BE2C (cell line): Measurements from ENCODE around the gene HPGDS.
"Not testable (repeated sequence)": the region's sequence is repeated elsewhere in the genome, so short reads cannot be mapped to it uniquely, and the experiment has no call there.

Source experiments
- DNase-seq: peaks from one replicate; pipeline ENCODE4 v3.0.0-alpha.2; 2020
- H3K27me3 ChIP-seq: fragments of 250-450 bp; sonication (Bioruptor Pico); 2 replicates; pipeline ENCODE4 v1.5.1; 2020; ENCODE audit warnings: mild to moderate bottlenecking
- H3K36me3 ChIP-seq: fragments of 250-450 bp; sonication (Bioruptor Pico); 2 replicates; pipeline ENCODE4 v1.5.1; 2020; ENCODE audit warnings: mild to moderate bottlenecking
- H3K4me1 ChIP-seq: fragments of 250-450 bp; sonication (Bioruptor Pico); 2 replicates; pipeline ENCODE4 v1.5.1; 2020
- H3K4me3 ChIP-seq: 2 replicates; pipeline ENCODE4 v1.5.1; 2011; ENCODE audit warnings: low read depth, low read length
- H3K9me3 ChIP-seq: fragments of 250-450 bp; sonication (Bioruptor Pico); 2 replicates; pipeline ENCODE4 v1.5.1; 2020
- TF ChIP-seq, protein P1 (sequence below): IDR thresholded peaks from 2 replicates; pipeline ENCODE4 v1.5.1; 2012; ENCODE audit warnings: mild to moderate bottlenecking, low read depth, low read length

Gene HPGDS

DNA sequence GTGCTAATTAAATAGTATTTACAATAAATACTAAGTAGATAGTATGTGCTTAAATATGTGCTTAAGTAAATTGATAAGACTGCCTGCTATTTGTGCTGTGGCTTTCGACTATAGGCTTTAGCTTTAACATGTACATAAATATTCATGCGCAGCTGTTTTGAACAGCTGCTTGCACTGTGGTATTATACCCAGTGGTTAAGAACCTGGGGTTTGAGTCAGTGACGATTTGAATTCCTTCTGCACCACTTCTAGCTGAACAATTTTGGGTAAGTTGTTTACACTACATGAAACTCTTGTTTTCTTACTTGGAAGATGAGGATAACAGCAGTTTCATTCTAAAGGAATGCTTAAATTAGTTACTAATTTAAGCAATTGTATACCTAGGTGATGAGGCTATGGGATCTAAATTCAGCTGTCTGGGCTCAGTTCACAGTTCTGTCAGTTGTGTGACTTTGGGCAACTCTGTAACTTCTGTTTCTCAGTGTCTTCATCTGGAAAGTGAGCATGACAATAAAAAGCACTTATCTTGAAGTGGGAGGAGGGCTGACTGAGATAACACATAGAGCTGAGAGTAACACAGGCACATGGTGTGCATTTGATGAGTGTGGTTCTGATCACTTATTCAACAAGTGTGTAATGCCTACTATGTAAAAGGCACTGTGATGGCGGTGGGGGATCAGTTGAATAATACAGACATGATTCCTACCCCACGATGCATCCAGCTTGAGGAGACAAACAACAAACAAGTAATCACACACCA lies 37.0 kb downstream of the HPGDS start:
- no peaks in the 10 kb centered on the region for H3K36me3 ChIP-seq
- H3K4me3 ChIP-seq, result no peak overlapping the region
- no peaks in the 10 kb centered on the region for H3K27me3 ChIP-seq
- DNase-seq, result no peak
- TF ChIP-seq, protein P1, sequence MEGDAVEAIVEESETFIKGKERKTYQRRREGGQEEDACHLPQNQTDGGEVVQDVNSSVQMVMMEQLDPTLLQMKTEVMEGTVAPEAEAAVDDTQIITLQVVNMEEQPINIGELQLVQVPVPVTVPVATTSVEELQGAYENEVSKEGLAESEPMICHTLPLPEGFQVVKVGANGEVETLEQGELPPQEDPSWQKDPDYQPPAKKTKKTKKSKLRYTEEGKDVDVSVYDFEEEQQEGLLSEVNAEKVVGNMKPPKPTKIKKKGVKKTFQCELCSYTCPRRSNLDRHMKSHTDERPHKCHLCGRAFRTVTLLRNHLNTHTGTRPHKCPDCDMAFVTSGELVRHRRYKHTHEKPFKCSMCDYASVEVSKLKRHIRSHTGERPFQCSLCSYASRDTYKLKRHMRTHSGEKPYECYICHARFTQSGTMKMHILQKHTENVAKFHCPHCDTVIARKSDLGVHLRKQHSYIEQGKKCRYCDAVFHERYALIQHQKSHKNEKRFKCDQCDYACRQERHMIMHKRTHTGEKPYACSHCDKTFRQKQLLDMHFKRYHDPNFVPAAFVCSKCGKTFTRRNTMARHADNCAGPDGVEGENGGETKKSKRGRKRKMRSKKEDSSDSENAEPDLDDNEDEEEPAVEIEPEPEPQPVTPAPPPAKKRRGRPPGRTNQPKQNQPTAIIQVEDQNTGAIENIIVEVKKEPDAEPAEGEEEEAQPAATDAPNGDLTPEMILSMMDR, result no peak
- H3K4me1 ChIP-seq, result peaks cover 24% of the 10 kb centered on the region
- no peaks in the 10 kb centered on the region; the same call in 1 of the 2 replicates for H3K9me3 ChIP-seq

GRCh38 chr4:94304365-94304971 lies 38.2 kb downstream of the HPGDS start:
- Histone ChIP-seq H3K9me3 (no peaks in the 10 kb centered on the region; the same call in 1 of the 2 replicates), H3K4me3 (no peak overlapping the region), H3K4me1 (peaks cover 24% of the 10 kb centered on the region), H3K27me3 (no peaks in the 10 kb centered on the region), H3K36me3 (no peaks in the 10 kb centered on the region)
- TF ChIP-seq, protein P1, result peak; percentile 83
- peak; percentile 39 for DNase-seq

- H3K36me3 ChIP-seq, result no peaks in the 10 kb centered on the region
- H3K9me3 ChIP-seq, result no peaks in the 10 kb centered on the region; the same call in 1 of the 2 replicates
- no peaks in the 10 kb centered on the region for H3K27me3 ChIP-seq
- DNase-seq, result no peak
- TF ChIP-seq, protein P1, result no peak
- peaks cover 27% of the 10 kb centered on the region for H3K4me1 ChIP-seq
- no peak overlapping the region for H3K4me3 ChIP-seq
Measured at GRCh38 chr4:94302191-94302590, 40.4 kb downstream of the HPGDS start.

DNA sequence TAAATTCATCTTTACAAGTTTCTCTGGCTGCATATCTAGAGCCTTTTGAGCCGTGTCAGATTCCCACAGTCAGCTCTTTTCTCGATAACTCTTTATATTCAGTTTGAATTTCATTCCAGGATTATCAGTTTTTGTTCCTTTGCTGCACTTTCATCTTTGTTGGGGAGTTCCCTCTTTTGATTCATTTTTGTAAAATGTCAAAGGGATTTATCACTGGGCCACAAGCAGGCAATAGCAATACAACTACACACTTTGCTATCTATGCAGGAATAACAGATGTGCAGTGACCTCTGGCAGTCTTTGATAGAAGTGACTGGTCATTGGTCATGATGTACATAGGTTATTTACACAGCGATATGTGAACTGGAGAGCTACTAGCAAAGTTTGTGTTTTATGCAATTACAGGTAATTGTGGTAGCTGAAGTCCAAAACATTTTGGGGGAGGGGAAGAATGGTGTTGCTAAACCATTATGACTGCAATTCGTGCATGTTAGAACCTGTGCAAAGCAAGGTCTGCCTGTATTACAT lies 43.8 kb downstream of the HPGDS start:
- no peaks in the 10 kb centered on the region; the same call in 1 of the 2 replicates for H3K9me3 ChIP-seq
- H3K36me3 ChIP-seq, result no peaks in the 10 kb centered on the region
- peaks cover 11% of the 10 kb centered on the region for H3K4me1 ChIP-seq
- H3K27me3 ChIP-seq, result no peaks in the 10 kb centered on the region
- H3K4me3 ChIP-seq, result no peak overlapping the region
- TF ChIP-seq, protein P1, result no peak
- no peak for DNase-seq

GRCh38 chr4:94295473-94295872 lies 47.2 kb downstream of the HPGDS start:
- DNase-seq, H3K4me1 ChIP-seq, H3K9me3 ChIP-seq, H3K27me3 ChIP-seq, H3K4me3 ChIP-seq: not testable (repeated sequence)
- H3K36me3 ChIP-seq, result peaks cover 15% of the 10 kb centered on the region

DNA sequence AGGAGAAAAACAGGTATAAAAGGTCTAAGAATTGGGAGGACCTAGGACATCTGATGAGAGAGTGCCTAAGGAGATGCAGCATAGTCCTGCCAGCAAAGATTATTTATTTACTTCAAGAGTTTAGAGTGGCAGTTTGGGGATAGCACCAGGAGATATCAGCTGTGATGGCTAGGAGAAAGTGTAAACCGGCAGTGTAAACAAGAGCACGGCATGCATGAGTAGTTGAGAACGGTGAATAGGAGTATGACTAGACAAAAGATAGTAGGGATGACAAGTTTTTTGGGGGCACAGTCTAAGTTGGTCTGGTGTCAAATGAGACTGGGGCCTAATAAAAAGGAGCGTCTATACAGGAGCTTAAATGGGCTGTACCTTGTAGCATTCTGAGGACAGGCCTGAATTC lies 48.7 kb downstream of the HPGDS start:
- not testable (repeated sequence) for H3K27me3 ChIP-seq, H3K9me3 ChIP-seq, H3K4me1 ChIP-seq, H3K4me3 ChIP-seq, DNase-seq
- H3K36me3 ChIP-seq, result peaks cover 27% of the 10 kb centered on the region

- peaks cover 13% of the 10 kb centered on the region for H3K4me1 ChIP-seq
- DNase-seq, result no peak
- TF ChIP-seq, protein P1, result 0 out of 2 replicates have a peak, but pooled peaks have one; percentile 13
- H3K4me3 ChIP-seq, result no peak overlapping the region
- H3K9me3 ChIP-seq, result no peaks in the 10 kb centered on the region
- H3K36me3 ChIP-seq, result peaks cover 50% of the 10 kb centered on the region
- no peaks in the 10 kb centered on the region for H3K27me3 ChIP-seq
Measured at GRCh38 chr4:94290245-94290644, 52.4 kb downstream of the HPGDS start.
